BE2C (cell line): Measurements from ENCODE around the gene AFMID.

ENCODE experiments used
- DNase-seq: peaks from one replicate; pipeline ENCODE4 v3.0.0-alpha.2; 2020
- H3K27me3 ChIP-seq: fragments of 250-450 bp; sonication (Bioruptor Pico); 2 replicates; pipeline ENCODE4 v1.5.1; 2020; ENCODE audit warnings: mild to moderate bottlenecking
- H3K36me3 ChIP-seq: fragments of 250-450 bp; sonication (Bioruptor Pico); 2 replicates; pipeline ENCODE4 v1.5.1; 2020; ENCODE audit warnings: mild to moderate bottlenecking
- H3K4me1 ChIP-seq: fragments of 250-450 bp; sonication (Bioruptor Pico); 2 replicates; pipeline ENCODE4 v1.5.1; 2020
- H3K4me3 ChIP-seq: 2 replicates; pipeline ENCODE4 v1.5.1; 2011; ENCODE audit warnings: low read depth, low read length
- H3K9me3 ChIP-seq: fragments of 250-450 bp; sonication (Bioruptor Pico); 2 replicates; pipeline ENCODE4 v1.5.1; 2020
- TF ChIP-seq, protein P1 (sequence below): IDR thresholded peaks from 2 replicates; pipeline ENCODE4 v1.5.1; 2012; ENCODE audit warnings: mild to moderate bottlenecking, low read depth, low read length

AFMID gene

DNA sequence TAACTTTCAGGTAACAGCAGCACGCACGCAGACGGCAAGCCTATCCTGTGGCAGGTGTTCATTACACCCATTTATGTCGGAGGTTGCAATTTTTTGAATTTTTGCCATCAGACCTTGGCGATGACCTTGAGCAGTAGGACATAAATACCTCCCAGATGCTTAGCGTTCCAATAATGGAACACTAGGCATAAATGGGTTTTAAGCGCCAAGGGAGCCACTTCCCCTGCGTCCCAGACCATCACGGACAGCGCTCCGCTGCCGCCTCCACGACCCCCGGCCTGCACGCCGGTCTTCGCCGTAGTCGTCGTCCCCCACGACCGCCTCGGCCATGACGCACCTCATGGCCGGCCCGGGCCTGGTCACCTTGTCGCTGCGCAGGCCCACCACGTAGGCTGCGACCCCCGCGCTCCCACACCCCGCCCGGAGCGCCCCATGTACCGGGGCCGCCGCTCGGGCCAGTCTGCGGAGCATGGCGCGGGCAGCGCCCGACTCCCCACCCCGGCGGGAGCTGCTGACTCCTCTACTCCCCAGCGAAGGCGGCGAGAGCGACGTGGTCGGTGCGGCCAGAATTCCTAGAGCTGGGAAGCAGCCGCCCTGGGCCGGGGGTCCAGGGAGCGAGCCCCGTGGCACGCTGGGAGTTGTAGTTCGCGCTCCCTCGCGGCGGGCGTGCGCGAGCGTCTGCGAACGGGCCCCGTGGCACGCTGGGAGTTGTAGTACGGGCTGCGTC is 66.9 kb downstream of the AFMID start:
- Histone ChIP-seq H3K36me3 (no peaks in the 10 kb centered on the region), H3K27me3 (no peaks in the 10 kb centered on the region), H3K4me3 (peak overlapping the region; percentile 81), H3K9me3 (no peaks in the 10 kb centered on the region), H3K4me1 (peaks cover 44% of the 10 kb centered on the region)
- TF ChIP-seq, protein P1, sequence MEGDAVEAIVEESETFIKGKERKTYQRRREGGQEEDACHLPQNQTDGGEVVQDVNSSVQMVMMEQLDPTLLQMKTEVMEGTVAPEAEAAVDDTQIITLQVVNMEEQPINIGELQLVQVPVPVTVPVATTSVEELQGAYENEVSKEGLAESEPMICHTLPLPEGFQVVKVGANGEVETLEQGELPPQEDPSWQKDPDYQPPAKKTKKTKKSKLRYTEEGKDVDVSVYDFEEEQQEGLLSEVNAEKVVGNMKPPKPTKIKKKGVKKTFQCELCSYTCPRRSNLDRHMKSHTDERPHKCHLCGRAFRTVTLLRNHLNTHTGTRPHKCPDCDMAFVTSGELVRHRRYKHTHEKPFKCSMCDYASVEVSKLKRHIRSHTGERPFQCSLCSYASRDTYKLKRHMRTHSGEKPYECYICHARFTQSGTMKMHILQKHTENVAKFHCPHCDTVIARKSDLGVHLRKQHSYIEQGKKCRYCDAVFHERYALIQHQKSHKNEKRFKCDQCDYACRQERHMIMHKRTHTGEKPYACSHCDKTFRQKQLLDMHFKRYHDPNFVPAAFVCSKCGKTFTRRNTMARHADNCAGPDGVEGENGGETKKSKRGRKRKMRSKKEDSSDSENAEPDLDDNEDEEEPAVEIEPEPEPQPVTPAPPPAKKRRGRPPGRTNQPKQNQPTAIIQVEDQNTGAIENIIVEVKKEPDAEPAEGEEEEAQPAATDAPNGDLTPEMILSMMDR: no peak
- peak; percentile 95 for DNase-seq

DNA sequence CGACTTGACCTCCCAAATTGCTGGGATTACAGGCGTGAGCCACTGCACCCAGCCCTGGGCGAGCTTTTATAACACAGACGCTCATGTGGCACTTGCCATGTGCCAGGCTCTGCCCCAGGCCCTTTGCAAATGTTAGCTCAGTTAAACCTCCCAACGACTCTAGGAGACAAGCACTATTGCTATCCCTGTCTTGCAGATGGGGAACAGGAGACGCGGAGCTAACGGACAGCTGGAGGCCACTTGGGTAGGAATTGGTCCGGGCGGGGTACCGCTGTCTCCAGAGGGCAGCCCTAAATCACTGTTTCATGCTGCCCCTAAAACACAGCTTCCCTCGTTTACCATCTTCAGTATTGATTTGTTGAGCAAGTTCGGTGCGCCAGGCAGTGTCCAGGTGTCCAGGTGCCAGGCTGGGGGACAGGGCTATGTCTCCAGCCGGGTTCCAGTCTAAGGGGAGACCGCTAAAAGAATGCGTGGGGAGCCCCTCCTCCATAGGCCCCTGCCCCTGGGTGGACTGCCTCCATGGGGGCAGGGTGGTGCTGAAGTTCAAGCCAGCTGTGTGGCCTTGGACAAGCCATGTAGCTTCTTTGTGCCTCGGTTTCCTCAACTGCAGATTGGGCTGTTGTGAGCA is 68.0 kb downstream of the AFMID start:
- DNase-seq: no peak
- Histone ChIP-seq H3K36me3 (no peaks in the 10 kb centered on the region), H3K4me3 (no peak overlapping the region), H3K27me3 (no peaks in the 10 kb centered on the region), H3K9me3 (no peaks in the 10 kb centered on the region), H3K4me1 (peaks cover 48% of the 10 kb centered on the region)
- TF ChIP-seq, protein P1: no peak

DNA sequence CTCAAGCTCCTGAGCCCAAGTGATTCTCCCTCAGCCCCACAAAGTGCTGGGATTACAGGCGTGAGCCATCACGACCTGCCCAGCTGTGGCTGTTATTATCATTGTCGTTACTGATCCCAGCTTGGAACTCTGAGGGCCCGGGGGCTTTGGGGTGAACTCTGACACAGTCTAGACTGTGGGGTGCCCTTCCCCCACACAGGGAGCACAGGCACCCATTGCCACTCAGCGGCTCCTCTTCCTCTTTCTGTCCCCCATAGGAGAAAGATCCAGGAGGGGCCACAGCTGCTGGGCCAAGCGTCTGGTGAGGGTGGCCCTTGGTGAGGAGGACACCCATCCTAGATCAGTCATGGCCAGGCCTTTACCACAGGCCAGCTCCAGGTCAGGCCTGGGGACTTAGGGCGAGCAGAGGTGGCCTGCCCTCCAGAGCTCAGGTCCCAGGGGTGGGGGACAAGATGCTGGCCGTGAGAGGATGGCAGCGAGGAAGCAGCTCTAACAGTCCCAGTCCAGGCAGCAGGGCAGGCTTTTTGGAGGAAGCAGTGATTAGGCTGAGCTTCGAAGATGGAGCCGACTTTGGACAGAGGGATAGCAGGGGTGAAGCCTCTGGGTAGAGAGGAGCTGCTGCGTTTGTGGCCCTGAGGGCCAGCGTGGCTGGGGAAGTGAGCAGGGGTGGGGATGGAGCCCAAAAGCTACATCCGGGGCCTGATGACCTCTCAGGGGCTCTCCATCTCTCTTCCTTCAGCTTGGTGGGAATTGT is 69.0 kb downstream of the AFMID start:
- no peak for DNase-seq
- Histone ChIP-seq H3K4me1 (peaks cover 47% of the 10 kb centered on the region), H3K36me3 (no peaks in the 10 kb centered on the region), H3K27me3 (no peaks in the 10 kb centered on the region), H3K9me3 (no peaks in the 10 kb centered on the region), H3K4me3 (no peak overlapping the region)
- TF ChIP-seq, protein P1: no peak

DNA sequence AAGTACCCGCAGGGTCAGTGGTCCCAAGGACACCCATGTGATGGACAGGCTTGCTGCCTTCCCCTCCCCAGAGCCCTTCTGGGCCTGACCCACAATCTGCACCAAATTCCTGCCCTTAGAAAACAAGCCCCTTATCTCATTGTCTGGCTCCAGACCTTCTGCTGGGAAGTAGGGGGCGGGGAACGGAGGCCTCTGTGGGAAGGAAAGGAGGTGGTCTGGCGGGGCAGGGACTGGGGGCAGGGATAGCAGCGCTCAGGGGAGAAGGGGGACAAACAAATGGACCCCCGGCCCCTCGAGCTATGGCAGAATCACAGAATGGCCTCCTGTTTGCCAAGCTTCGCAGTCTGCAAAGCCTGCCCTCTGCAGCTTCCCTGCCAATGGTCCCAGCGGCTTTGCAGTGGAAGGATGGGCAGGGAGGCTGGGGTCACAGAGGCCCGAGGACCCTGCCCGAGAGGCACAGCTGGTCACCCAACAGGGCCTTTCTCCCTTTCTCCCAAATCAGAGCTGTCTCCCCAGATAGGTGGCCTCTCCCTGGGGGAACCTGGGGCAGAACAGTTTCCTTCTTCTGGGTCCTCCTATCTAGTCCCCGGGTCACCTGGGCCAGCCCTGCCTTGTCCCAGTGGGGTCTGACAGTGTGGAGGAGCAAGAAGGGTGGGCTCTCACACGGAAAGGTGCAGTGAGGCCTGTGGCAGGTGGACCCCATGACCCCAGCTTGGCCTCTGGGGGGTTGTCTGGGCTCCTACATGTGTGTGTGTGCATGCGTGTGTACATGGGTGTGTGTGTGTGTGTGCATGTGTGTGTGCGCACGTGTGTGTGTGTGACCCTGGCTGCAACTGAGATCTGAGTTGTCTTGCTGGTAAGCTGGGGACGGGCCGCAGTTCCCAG is 69.8 kb downstream of the AFMID start:
- Histone ChIP-seq H3K4me3 (no peak overlapping the region), H3K36me3 (no peaks in the 10 kb centered on the region), H3K27me3 (no peaks in the 10 kb centered on the region), H3K9me3 (no peaks in the 10 kb centered on the region), H3K4me1 (peaks cover 42% of the 10 kb centered on the region)
- DNase-seq: peak; percentile 79
- TF ChIP-seq, protein P1: no peak
